HEK293T (cell line): ENCODE measurements around the gene CYP3A4.
"Not testable (repeated sequence)": the region's sequence is repeated elsewhere in the genome, so short reads cannot be mapped to it uniquely, and the experiment has no call there.

Experiments
- ARNT ChIP-seq: fragments of 450-650 bp; IDR thresholded peaks from 2 replicates; pipeline ENCODE4 v1.6.1; 2017; ENCODE audit warnings: mild to moderate bottlenecking
- BHLHE40 ChIP-seq: fragments of 450-650 bp; IDR thresholded peaks from 2 replicates; pipeline ENCODE4 v1.6.1; 2016; ENCODE audit warnings: mild to moderate bottlenecking, moderate library complexity, borderline replicate concordance
- CTBP1 ChIP-seq: fragments of 450-650 bp; IDR thresholded peaks from 2 replicates; pipeline ENCODE4 v1.6.1; 2016; ENCODE audit warnings: borderline replicate concordance
- ELF4 ChIP-seq: fragments of 450-650 bp; IDR thresholded peaks from 2 replicates; pipeline ENCODE4 v1.6.1; 2017; ENCODE audit warnings: antibody characterized with exemption
- FOXA1 ChIP-seq: fragments of 450-650 bp; IDR thresholded peaks from 2 replicates; pipeline ENCODE4 v1.6.1; 2016; ENCODE audit warnings: mild to moderate bottlenecking
- FOXM1 ChIP-seq: fragments of 450-650 bp; IDR thresholded peaks from 2 replicates; pipeline ENCODE4 v1.6.1; 2017; ENCODE audit warnings: mild to moderate bottlenecking, borderline replicate concordance
- L3MBTL2 ChIP-seq: fragments of 450-650 bp; conservative IDR thresholded peaks from 2 replicates; pipeline ENCODE4 v1.6.1; 2016; ENCODE audit warnings: mild to moderate bottlenecking
- PKNOX1 ChIP-seq: fragments of 450-650 bp; IDR thresholded peaks from 2 replicates; pipeline ENCODE4 v1.6.1; 2016
- SP1 ChIP-seq: fragments of 450-650 bp; IDR thresholded peaks from 2 replicates; pipeline ENCODE4 v1.6.1; 2017
- SUZ12 ChIP-seq: fragments of 450-650 bp; IDR thresholded peaks from 2 replicates; pipeline ENCODE4 v1.6.1; 2016; ENCODE audit warnings: mild to moderate bottlenecking
- ZNF384 ChIP-seq: fragments of 450-650 bp; IDR thresholded peaks from 2 replicates; pipeline ENCODE4 v1.6.1; 2016

GRCh38 chr7:99745395-99745794, 38.6 kb downstream of the CYP3A4 start:
- not testable (repeated sequence) for TF ChIP-seq FOXM1, SP1, FOXA1, ARNT, ELF4, SUZ12, CTBP1, ZNF384, BHLHE40, PKNOX1, L3MBTL2
